GM12891 (cell line): ENCODE measurements around the gene PAIP2.
"Not testable (repeated sequence)": the region's sequence is repeated elsewhere in the genome, so short reads cannot be mapped to it uniquely, and the experiment has no call there.

Source experiments
- DNase-seq: peaks from one replicate; pipeline ENCODE4 v3.0.0; 2011; ENCODE audit warnings: low spot score; ENCODE audit not compliant: insufficient read length
- FAIRE-seq: peaks from 2 replicates; lab custom pipeline; 2011; peaks lifted over from hg19 to GRCh38; lab: Jason Lieb, UNC
- PAX5 ChIP-seq: IDR thresholded peaks from 2 replicates; pipeline ENCODE4 v1.6.1; 2011; ENCODE audit warnings: low read length, moderate library complexity, mild to moderate bottlenecking; ENCODE audit not compliant: insufficient read depth, severe bottlenecking
- POLR2A ChIP-seq: IDR thresholded peaks from 2 replicates; pipeline ENCODE4 v1.6.1; 2011; ENCODE audit warnings: low read depth, low read length, control low read depth
- POLR2AphosphoS5 ChIP-seq: IDR thresholded peaks from 2 replicates; pipeline ENCODE4 v1.6.1; 2011; ENCODE audit warnings: low read depth, low read length, control low read depth
- POU2F2 ChIP-seq: IDR thresholded peaks from 2 replicates; pipeline ENCODE4 v1.6.1; 2011; ENCODE audit warnings: low read depth, mild to moderate bottlenecking, control low read depth, low read length, moderate library complexity
- SPI1 ChIP-seq: IDR thresholded peaks from 2 replicates; pipeline ENCODE4 v1.6.1; 2011; ENCODE audit warnings: low read depth, low read length, control low read depth
- TAF1 ChIP-seq: IDR thresholded peaks from 2 replicates; pipeline ENCODE4 v1.6.1; 2011; ENCODE audit warnings: low read depth, low read length, control low read depth

Gene PAIP2

DNA sequence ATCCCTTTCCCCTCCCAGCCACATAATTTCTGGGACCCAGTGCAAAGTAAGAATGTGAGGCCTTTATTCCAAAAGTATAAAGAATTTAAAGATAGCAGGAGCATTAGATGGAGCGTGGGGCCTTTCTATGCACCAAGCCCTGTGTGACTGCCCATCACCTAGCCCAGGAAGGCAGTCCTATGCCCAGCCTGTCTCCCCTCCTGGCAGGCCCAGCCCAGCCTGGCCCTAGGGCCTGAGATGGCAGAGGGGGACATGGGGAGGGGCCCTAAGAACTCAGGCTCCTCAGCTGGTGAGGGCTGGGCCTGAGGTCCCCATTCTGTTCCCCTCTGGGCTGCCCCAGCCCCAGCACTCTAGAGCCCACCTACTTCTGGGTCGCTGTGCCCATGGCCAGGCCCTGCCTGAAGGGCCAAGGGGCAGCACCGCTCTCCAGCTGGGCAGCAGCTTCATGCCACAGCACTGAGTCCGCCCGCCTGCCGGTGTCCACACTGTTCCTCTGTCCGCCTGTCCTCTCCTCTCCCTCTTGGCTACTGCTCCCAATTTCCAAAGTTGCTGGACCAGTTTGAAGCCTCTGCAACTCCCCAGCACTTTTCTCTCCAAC, 42.4 kb downstream of the PAIP2 start:
- no peak for DNase-seq
- TF ChIP-seq POLR2A (no peak), TAF1 (0 out of 2 replicates have a peak, but pooled peaks have one; percentile 22), POLR2AphosphoS5 (no peak; the same call in 1 of the 2 replicates), POU2F2 (no peak)
- no peak for FAIRE-seq

- TF ChIP-seq TAF1 (no peak), POLR2A (peak; percentile 53; the same call in 1 of the 2 replicates), SPI1 (no peak), POLR2AphosphoS5 (0 out of 2 replicates have a peak, but pooled peaks have one; percentile 40)
- FAIRE-seq = no peak
Observed at GRCh38 chr5:139384591-139385051, 43.0 kb downstream of the PAIP2 start.

GRCh38 chr5:139385061-139386049, 43.7 kb downstream of the PAIP2 start:
- DNase-seq (no peak), FAIRE-seq (peak; percentile 75)
- TF ChIP-seq POLR2A = peak; percentile 36; the same call in 1 of the 2 replicates
- TF ChIP-seq POU2F2 = no peak

More at GRCh38 chr5:139384591-139385051, 43.0 kb downstream of the PAIP2 start:
- DNase-seq = no peak

GRCh38 chr5:139386050-139386438, 44.4 kb downstream of the PAIP2 start:
- TF ChIP-seq SPI1 = no peak
- no peak for TF ChIP-seq PAX5
- TF ChIP-seq POLR2A = no peak
- TF ChIP-seq TAF1 = no peak
- no peak for TF ChIP-seq POLR2AphosphoS5
- no peak for TF ChIP-seq POU2F2
- peak; percentile 69 for FAIRE-seq
- no peak for DNase-seq

- FAIRE-seq, DNase-seq: not testable (repeated sequence)
Observed at GRCh38 chr5:139386956-139387355, 45.3 kb downstream of the PAIP2 start.

DNA sequence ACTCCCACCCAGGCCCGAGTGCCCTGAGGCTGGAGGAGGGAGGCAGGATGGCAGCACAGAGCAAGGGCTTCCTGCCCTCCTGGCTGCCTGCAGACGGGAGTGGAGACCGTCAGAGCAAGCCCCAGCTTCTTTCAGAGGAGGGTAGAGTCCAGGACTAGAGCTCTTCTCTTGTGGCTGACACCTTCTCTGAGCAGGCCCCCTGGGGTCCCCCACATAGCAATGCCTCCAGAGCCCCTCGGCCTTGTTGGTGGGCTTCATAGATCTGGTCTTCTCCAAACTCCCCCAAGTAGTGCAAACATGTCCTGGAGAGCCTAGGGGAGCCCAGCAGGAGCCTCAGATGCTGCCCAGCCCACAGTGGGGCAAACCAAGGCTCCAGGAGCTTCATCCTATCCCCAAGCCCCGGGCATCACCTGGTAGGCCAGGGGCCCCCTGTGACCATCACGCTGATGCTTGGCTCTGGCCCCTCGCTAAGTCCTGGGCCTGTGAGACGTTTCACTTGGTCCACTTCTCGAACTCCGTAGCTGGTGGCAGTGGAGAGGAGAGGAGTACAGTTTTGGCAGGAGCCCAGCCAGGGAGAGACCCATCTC, 46.0 kb downstream of the PAIP2 start:
- TF ChIP-seq PAX5 (no peak), SPI1 (no peak), POLR2A (no peak), POU2F2 (no peak), TAF1 (no peak), POLR2AphosphoS5 (no peak)
- FAIRE-seq (peak; percentile 48), DNase-seq (no peak)

DNA sequence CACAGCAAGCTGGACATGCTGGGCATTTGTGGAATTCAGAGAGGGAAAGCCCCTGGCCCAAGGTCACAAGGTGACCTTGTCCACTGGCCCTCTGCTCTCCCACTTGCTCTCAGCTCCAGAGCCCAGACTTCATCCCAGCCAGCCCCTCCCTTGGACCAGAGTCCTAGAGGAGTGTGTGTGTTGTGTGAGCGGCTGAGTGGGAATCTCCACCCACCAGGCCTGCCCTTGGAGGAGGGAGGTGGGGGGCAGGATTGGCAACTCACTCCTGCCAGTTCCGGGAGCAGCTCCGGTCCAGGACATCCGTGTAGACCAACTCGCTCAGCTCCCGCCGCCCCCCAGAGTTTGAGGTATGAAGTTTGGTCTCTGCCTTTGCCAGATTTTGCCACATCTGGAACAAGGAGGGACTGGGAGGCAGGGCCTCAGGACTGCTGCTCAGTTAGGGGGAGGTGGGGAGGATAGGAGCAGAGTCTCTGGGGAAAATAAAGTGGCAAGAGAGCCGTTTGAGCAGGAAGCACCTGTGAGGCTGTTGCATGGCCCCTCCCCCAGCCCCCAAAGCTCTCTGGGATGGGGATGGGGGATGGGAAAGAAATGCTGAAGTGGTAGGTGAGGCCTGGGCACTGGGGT, 46.7 kb downstream of the PAIP2 start:
- no peak for TF ChIP-seq SPI1
- TF ChIP-seq PAX5 = no peak
- TF ChIP-seq POLR2A = peak; percentile 45; the same call in 1 of the 2 replicates
- TF ChIP-seq POLR2AphosphoS5 = peak; percentile 25; the same call in 1 of the 2 replicates
- no peak for TF ChIP-seq TAF1
- TF ChIP-seq POU2F2 = 0 out of 2 replicates have a peak, but pooled peaks have one; percentile 32
- DNase-seq = no peak
- FAIRE-seq = peak; percentile 52

GRCh38 chr5:139389701-139390638, 48.3 kb downstream of the PAIP2 start, which contains the start of gene MZB1:
Gene MZB1 (minus strand): TSS chr5:139389913. CDS start chr5:139389856, 57 bp downstream.
- FAIRE-seq = peak; percentile 99
- no peak for TF ChIP-seq PAX5
- peak; percentile 94 for TF ChIP-seq POLR2AphosphoS5
- TF ChIP-seq POLR2A = peak; percentile 93
- peak; percentile 88 for TF ChIP-seq POU2F2
- peak; percentile 72 for TF ChIP-seq SPI1
- TF ChIP-seq TAF1 = peak; percentile 86
- peak; percentile 80 for DNase-seq
